Activated CD4-positive, alpha-beta memory T cell treated with anti-CD3 and anti-CD28 coated beads, Interleukin-2, amount 10 ng/mL, durations not matched to agents 7 days and 5 days (primary cell): ENCODE measurements around the gene RAD50. TPM values are rescaled to one million over a fixed set of nuclear protein-coding genes. Genes with fewer than 3 reads are reported as not detected.

Experiments
- CTCF ChIA-PET: fragments of 350-600 bp; sonication (Branson Sonifier 250); formaldehyde crosslinking; loops from one replicate; lab custom pipeline; 2021; ENCODE audit warnings: antibody characterized with exemption, inconsistent platforms; lab: Charles Lee
- POLR2A ChIA-PET: fragments of 350-600 bp; sonication (Branson Sonifier 250); formaldehyde crosslinking; loops from one replicate; lab custom pipeline; 2021; ENCODE audit warnings: antibody characterized with exemption; lab: Charles Lee
- DNase-seq: peaks from one replicate; pipeline ENCODE4 v3.0.0-alpha.2; 2020
- H3K27ac Mint-ChIP-seq: one replicate; pipeline ENCODE4 v1.8.0; 2021; ENCODE audit warnings: mild to moderate bottlenecking, mixed read lengths
- H3K27me3 Mint-ChIP-seq: one replicate; pipeline ENCODE4 v1.8.0; 2021; ENCODE audit warnings: mixed read lengths
- H3K36me3 Mint-ChIP-seq: one replicate; pipeline ENCODE4 v1.8.0; 2021; ENCODE audit warnings: low read depth, mixed read lengths
- H3K4me1 Mint-ChIP-seq: one replicate; pipeline ENCODE4 v1.8.0; 2021; ENCODE audit warnings: mixed read lengths
- H3K4me3 Mint-ChIP-seq: one replicate; pipeline ENCODE4 v1.8.0; 2021; ENCODE audit warnings: mild to moderate bottlenecking, mixed read lengths
- H3K9me3 Mint-ChIP-seq: one replicate; pipeline ENCODE4 v1.8.0; 2021; ENCODE audit warnings: mixed read lengths
- total RNA-seq, 2 experiments: library from RNA; stranded (reverse); gene quantifications; one replicate each; pipeline ENCODE4 v1.2.3, GENCODE V29; 2021

Gene RAD50
- total RNA-seq, 2 experiments from 2014 or later: 35.6 to 38.9 TPM

GRCh38 chr5:132658381-132659302 is 101.9 kb downstream of the RAD50 start:
- Mint-ChIP-seq H3K9me3 (no peaks in the 10 kb centered on the region), H3K27ac (peak overlapping the region; percentile 43), H3K4me3 (peak overlapping the region; percentile 45), H3K27me3 (peaks cover 18% of the 10 kb centered on the region), H3K4me1 (peaks cover 60% of the 10 kb centered on the region), H3K36me3 (peaks cover 3% of the 10 kb centered on the region)
- POLR2A ChIA-PET: interaction anchor here (1.0 to 3.5 kb wide), 7 partner anchors 16 to 162 kb away, joined by 3 to 12 read pairs (median 5); partner anchors contain the start of genes IL4 and RAD50
- DNase-seq: no peak
- CTCF ChIA-PET: interaction anchor here (1.4 kb wide), 1 partner anchor 15 kb away, joined by 3 read pairs; no protein-coding TSS in a partner anchor

GRCh38 chr5:132659598-132660493 is 103.1 kb downstream of the RAD50 start:
- H3K4me3 Mint-ChIP-seq: peak overlapping the region; percentile 45
- H3K27me3 Mint-ChIP-seq: peaks cover 10% of the 10 kb centered on the region
- peaks cover 70% of the 10 kb centered on the region for H3K4me1 Mint-ChIP-seq

GRCh38 chr5:132661231-132662003 is 104.6 kb downstream of the RAD50 start:
- Mint-ChIP-seq H3K4me1 (peaks cover 72% of the 10 kb centered on the region), H3K9me3 (no peaks in the 10 kb centered on the region), H3K36me3 (no peaks in the 10 kb centered on the region), H3K4me3 (no peak overlapping the region), H3K27ac (peak overlapping the region; percentile 58), H3K27me3 (peaks cover 5% of the 10 kb centered on the region)
- ChIA-PET POLR2A (interaction anchor here (1.4 kb wide), 1 partner anchor 13 kb away, joined by 8 read pairs; the partner anchor contains the start of gene IL4), CTCF (interaction anchor here (0.8 to 1.4 kb wide), 3 partner anchors 29 to 159 kb away, joined by 3 read pairs; no protein-coding TSS in a partner anchor)
- no peak for DNase-seq

More at GRCh38 chr5:132659598-132660493, 103.1 kb downstream of the RAD50 start:
- Mint-ChIP-seq H3K9me3 (no peaks in the 10 kb centered on the region), H3K36me3 (peaks cover 2% of the 10 kb centered on the region), H3K27ac (peak overlapping the region; percentile 52)
- CTCF ChIA-PET: interaction anchor here (1.4 kb wide), 1 partner anchor 17 kb away, joined by 3 read pairs; no protein-coding TSS in a partner anchor
- POLR2A ChIA-PET: interaction anchor here (1.1 to 3.5 kb wide), 4 partner anchors 15 to 164 kb away, joined by 3 to 12 read pairs (median 10); partner anchors contain the start of gene IL4
- no peak for DNase-seq

GRCh38 chr5:132662004-132662401 is 105.2 kb downstream of the RAD50 start:
- Mint-ChIP-seq H3K4me3 (no peak overlapping the region), H3K27ac (no peak overlapping the region), H3K36me3 (no peaks in the 10 kb centered on the region), H3K4me1 (peaks cover 72% of the 10 kb centered on the region), H3K27me3 (no peaks in the 10 kb centered on the region), H3K9me3 (no peaks in the 10 kb centered on the region)
- ChIA-PET CTCF (interaction anchor here (1.4 kb wide), 1 partner anchor 28 kb away, joined by 3 read pairs; no protein-coding TSS in a partner anchor), POLR2A (interaction anchor here (0.8 to 1.1 kb wide), 2 partner anchors 13 to 14 kb away, joined by 3 to 7 read pairs; partner anchors contain the start of gene IL4)
- no peak for DNase-seq

- DNase-seq: peak; percentile 61
- ChIA-PET POLR2A (interaction anchor here (0.8 to 2.2 kb wide), 6 partner anchors 11 to 75 kb away, joined by 3 to 25 read pairs (median 4); partner anchors contain the start of gene IL4), CTCF (interaction anchor here (1.9 kb wide), 1 partner anchor 52 kb away, joined by 3 read pairs; no protein-coding TSS in a partner anchor)
- no peak overlapping the region for H3K4me3 Mint-ChIP-seq
- H3K9me3 Mint-ChIP-seq: no peaks in the 10 kb centered on the region
- no peaks in the 10 kb centered on the region for H3K27me3 Mint-ChIP-seq
- H3K36me3 Mint-ChIP-seq: no peaks in the 10 kb centered on the region
- H3K4me1 Mint-ChIP-seq: peaks cover 68% of the 10 kb centered on the region
- H3K27ac Mint-ChIP-seq: peak overlapping the region; percentile 89
These were observed 106.4 kb downstream of the RAD50 start for GRCh38 chr5:132662925-132663770.

GRCh38 chr5:132663771-132664695 is 107.3 kb downstream of the RAD50 start:
- no peaks in the 10 kb centered on the region for H3K9me3 Mint-ChIP-seq
- no peaks in the 10 kb centered on the region for H3K36me3 Mint-ChIP-seq
- POLR2A ChIA-PET: interaction anchor here (0.8 to 2.2 kb wide), 5 partner anchors 11 to 74 kb away, joined by 3 to 25 read pairs (median 4); partner anchors contain the start of gene IL4
- no peak for DNase-seq
- H3K27me3 Mint-ChIP-seq: no peaks in the 10 kb centered on the region
- H3K4me1 Mint-ChIP-seq: peaks cover 60% of the 10 kb centered on the region
- CTCF ChIA-PET: interaction anchor here (1.9 kb wide), 1 partner anchor 52 kb away, joined by 3 read pairs; no protein-coding TSS in a partner anchor
- H3K4me3 Mint-ChIP-seq: no peak overlapping the region
- H3K27ac Mint-ChIP-seq: peak overlapping the region; percentile 89

- DNase-seq: no peak
- Mint-ChIP-seq H3K27ac (peak overlapping the region; percentile 89), H3K36me3 (no peaks in the 10 kb centered on the region), H3K4me3 (no peak overlapping the region), H3K9me3 (no peaks in the 10 kb centered on the region), H3K27me3 (no peaks in the 10 kb centered on the region), H3K4me1 (peaks cover 58% of the 10 kb centered on the region)
- ChIA-PET POLR2A (interaction anchor here (1.5 to 2.2 kb wide), 2 partner anchors 10 to 24 kb away, joined by 3 to 25 read pairs; partner anchors contain the start of gene IL4), CTCF (no interaction called here)
These were observed 108.0 kb downstream of the RAD50 start for GRCh38 chr5:132664696-132665209.

- POLR2A ChIA-PET: no interaction called here
- no peak overlapping the region for H3K4me3 Mint-ChIP-seq
- CTCF ChIA-PET: no interaction called here
- H3K27ac Mint-ChIP-seq: no peak overlapping the region
- H3K9me3 Mint-ChIP-seq: no peaks in the 10 kb centered on the region
- H3K4me1 Mint-ChIP-seq: peaks cover 52% of the 10 kb centered on the region
- no peaks in the 10 kb centered on the region for H3K36me3 Mint-ChIP-seq
- no peak for DNase-seq
- H3K27me3 Mint-ChIP-seq: no peaks in the 10 kb centered on the region
These were observed 108.8 kb downstream of the RAD50 start for GRCh38 chr5:132665574-132666080.

- no peak overlapping the region for H3K27ac Mint-ChIP-seq
- ChIA-PET CTCF (no interaction called here), POLR2A (interaction anchor here (1.8 kb wide), 1 partner anchor 12 kb away, joined by 6 read pairs; no protein-coding TSS in a partner anchor)
These were observed 109.7 kb downstream of the RAD50 start for GRCh38 chr5:132666310-132667123.

More at GRCh38 chr5:132666310-132667123, 109.7 kb downstream of the RAD50 start:
- no peak overlapping the region for H3K4me3 Mint-ChIP-seq
- no peaks in the 10 kb centered on the region for H3K9me3 Mint-ChIP-seq
- H3K27me3 Mint-ChIP-seq: no peaks in the 10 kb centered on the region
- DNase-seq: no peak
- H3K4me1 Mint-ChIP-seq: peaks cover 46% of the 10 kb centered on the region
- no peaks in the 10 kb centered on the region for H3K36me3 Mint-ChIP-seq
